Left hindlimb (tissue), 1 donor: ENCODE data around the gene NENF.
A peak's percentile ranks its signal among the peaks of the same experiment; 100 is the strongest.

Source experiments
- DNase-seq: peaks from one replicate; pipeline ENCODE4 v3.0.0-alpha.2; 2018

NENF gene

DNA sequence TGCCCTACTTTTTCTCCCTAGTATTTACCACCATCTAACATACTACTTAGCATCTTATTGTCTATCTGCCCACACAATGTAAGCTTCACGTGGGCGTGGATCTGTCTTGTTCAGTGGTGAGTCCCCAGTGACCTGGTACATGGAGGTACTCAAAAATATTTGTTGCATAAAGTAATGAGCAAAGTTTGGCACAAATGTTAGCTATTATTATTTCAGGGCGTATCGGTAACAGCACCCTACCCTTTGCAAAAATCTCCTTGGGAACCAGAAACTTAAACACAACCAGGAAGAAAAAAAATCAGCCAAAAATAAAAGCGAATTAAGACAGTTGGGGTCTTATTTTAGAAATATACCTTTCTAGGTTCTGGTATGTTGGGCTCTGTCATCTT lies 454 bp upstream of the NENF start:
- DNase-seq, result no peak

GRCh38 chr1:212433577-212434462 lies 1.1 kb downstream of the NENF start:
- DNase-seq, result no peak

- DNase-seq, result no peak
These were observed 2.3 kb downstream of the NENF start for GRCh38 chr1:212434992-212435391.

- no peak for DNase-seq
These were observed 4.6 kb downstream of the NENF start for GRCh38 chr1:212437179-212437798.

- no peak for DNase-seq
These were observed 6.1 kb downstream of the NENF start for GRCh38 chr1:212438831-212439237.

DNA sequence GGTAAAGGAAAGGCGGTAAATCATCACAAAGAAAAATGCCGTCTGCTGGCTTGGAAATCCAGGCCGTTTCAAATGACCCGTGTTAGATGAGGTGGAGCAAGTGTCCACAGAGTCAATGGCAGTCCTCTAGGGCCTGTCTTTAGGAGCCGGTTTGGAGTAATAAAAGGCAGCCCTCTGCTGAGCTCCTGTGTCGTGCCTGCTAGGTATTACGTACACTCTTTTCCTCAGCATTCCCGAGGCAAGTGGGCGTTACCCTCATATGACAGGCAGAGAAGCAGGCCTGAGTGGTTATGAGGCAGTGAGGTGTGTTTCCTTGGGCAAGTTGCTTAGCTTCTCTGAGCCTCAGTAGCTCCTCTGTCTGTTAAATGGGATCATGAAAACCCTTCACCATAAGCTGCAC lies 7.7 kb downstream of the NENF start:
- no peak for DNase-seq

GRCh38 chr1:212442408-212442807 lies 9.7 kb downstream of the NENF start:
- DNase-seq, result no peak

DNA sequence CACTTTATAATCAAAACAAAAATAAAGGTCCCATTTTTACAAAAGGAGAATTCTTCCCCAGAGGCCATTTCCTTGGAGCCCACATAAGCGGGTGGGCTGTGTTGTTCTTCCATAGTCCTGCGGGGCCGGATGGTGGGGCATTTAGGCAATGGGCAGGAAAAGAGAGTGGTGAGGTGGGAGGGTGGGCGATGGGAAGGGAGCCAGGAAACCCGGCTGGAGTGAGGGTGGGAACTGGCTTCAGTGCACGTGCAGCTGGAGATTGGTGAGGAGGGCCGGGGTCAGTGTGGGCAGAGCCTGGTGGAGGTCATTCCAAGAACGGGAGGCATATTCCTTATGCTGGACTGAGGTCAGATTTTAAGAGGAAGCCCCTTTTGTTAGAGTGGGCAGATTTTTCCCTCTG lies 13.6 kb downstream of the NENF start:
- DNase-seq, result no peak

GRCh38 chr1:212447478-212447877 lies 14.8 kb downstream of the NENF start:
- DNase-seq, result no peak

- DNase-seq, result peak; percentile 59
These were observed 17.7 kb downstream of the NENF start for GRCh38 chr1:212450331-212450881.

GRCh38 chr1:212451416-212452322 lies 18.9 kb downstream of the NENF start:
- no peak for DNase-seq

- peak; percentile 91 for DNase-seq
These were observed 19.8 kb downstream of the NENF start for GRCh38 chr1:212452323-212453155.

DNA sequence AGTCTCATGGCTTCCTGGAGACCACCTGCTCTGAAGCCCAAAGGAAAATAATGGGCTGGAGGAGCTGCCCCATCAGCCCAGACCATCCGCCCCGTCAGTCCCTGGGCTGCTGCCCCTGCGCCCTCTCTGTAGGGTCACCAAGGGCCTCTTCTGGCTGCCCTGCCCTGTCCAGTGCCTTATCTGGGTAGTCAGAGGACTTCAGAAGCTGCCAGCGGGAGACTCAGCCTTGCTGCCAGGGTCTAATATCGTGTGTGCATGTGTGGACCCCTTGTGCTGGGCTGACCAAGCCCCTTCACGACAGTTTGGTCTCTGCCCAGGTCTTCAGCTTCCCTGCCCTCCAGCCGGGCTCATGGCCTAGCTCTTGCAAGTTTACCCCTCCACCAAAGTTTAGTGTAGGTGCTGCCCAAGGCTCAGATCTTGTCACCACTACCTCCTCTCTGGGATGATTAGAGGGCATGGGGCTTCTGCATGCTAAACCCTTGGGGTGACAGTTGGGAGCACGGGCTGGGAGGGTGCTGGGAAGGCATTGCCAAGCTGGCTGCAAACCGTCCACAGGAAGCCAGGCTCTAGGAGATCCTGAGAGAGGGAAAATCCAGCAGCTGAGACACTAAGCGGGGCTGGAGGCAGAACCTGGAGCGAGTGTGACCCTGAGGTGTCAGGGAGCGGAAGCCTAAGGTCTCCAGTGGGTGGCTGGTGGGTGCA lies 20.6 kb downstream of the NENF start:
- no peak for DNase-seq

DNA sequence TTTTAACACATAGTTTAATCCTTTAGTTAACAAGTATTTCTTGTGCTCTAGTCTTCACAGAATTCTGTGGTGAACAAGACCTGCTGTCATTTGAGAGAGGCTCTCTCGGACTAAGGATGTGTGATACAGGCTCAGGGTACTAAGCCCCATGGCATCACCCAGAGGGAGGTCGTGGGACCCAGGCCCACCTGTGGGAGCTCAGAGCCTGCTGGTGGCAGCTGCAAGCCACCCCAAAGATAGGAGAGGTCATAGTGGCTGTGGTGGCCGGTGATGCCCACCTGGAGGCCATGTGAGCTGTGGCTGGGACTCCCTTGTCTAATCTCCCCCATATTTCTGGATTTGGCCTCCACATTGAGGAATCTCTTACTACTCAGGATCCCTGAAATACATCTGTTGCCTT lies 22.0 kb downstream of the NENF start:
- DNase-seq, result no peak

GRCh38 chr1:212455401-212455800 lies 22.7 kb downstream of the NENF start:
- DNase-seq, result no peak

GRCh38 chr1:212455803-212456528 lies 23.2 kb downstream of the NENF start:
- peak; percentile 90 for DNase-seq

GRCh38 chr1:212457740-212458338 lies 25.1 kb downstream of the NENF start:
- no peak for DNase-seq

DNA sequence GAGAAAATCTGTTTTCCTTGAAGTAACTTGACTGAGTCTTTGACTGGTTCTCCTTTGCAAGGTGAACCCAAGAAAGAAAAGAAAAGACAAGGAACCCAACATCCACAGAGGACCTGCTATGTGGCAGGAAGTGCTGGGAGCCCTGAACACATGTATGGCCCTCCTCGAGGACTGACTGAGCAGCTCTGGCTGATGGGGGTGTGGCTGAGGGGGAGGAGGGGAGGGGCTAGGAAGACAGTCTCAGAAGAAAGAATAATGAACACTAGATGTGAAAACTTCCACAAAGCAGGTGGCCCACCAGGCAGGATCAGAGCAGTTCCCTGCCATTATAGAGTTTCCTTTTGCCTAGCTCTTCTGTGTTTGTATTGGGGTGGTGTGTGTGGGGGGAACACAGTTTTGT lies 26.1 kb downstream of the NENF start:
- DNase-seq, result no peak

GRCh38 chr1:212459656-212460055 lies 26.9 kb downstream of the NENF start:
- no peak for DNase-seq

- DNase-seq, result no peak
These were observed 27.7 kb downstream of the NENF start for GRCh38 chr1:212460376-212460775.
